ENCODE measurements around the gene PCDHGC4.

PCDHGC4 gene

GRCh38 chr5:141518618-141519015 lies 33.8 kb downstream of the PCDHGC4 start:
- H3K27me3 Mint-ChIP-seq (ENCODE audit: low read depth): peaks cover 3% of the 10 kb centered on the region
- H3K9me3 Mint-ChIP-seq: no peaks in the 10 kb centered on the region
- peaks cover 96% of the 10 kb centered on the region for H3K4me1 Mint-ChIP-seq
- H3K4me3 Mint-ChIP-seq: peak overlapping the region in 1 of 3 experiments; percentile 31
- TF ChIP-seq, protein P1, sequence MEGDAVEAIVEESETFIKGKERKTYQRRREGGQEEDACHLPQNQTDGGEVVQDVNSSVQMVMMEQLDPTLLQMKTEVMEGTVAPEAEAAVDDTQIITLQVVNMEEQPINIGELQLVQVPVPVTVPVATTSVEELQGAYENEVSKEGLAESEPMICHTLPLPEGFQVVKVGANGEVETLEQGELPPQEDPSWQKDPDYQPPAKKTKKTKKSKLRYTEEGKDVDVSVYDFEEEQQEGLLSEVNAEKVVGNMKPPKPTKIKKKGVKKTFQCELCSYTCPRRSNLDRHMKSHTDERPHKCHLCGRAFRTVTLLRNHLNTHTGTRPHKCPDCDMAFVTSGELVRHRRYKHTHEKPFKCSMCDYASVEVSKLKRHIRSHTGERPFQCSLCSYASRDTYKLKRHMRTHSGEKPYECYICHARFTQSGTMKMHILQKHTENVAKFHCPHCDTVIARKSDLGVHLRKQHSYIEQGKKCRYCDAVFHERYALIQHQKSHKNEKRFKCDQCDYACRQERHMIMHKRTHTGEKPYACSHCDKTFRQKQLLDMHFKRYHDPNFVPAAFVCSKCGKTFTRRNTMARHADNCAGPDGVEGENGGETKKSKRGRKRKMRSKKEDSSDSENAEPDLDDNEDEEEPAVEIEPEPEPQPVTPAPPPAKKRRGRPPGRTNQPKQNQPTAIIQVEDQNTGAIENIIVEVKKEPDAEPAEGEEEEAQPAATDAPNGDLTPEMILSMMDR (IDR thresholded peaks at IDR 0.05; ENCODE audit: unreplicated experiment in 3 of 3): no peak
- peaks cover 59% of the 10 kb centered on the region for H3K36me3 Mint-ChIP-seq (ENCODE audit: low read depth)
- peak overlapping the region in 1 of 3 experiments; percentile 83 for H3K27ac Mint-ChIP-seq

GRCh38 chr5:141519605-141520565 lies 35.1 kb downstream of the PCDHGC4 start:
- Mint-ChIP-seq H3K4me1 (peaks cover 96% of the 10 kb centered on the region), H3K36me3 (ENCODE audit: low read depth) (peaks cover 67% of the 10 kb centered on the region), H3K4me3 (no peak overlapping the region), H3K9me3 (no peaks in the 10 kb centered on the region), H3K27ac (peak overlapping the region in 1 of 3 experiments; percentile 83), H3K27me3 (ENCODE audit: low read depth) (no peaks in the 10 kb centered on the region)
- TF ChIP-seq, protein P1 (IDR thresholded peaks at IDR 0.05; ENCODE audit: unreplicated experiment in 3 of 3): no peak

DNA sequence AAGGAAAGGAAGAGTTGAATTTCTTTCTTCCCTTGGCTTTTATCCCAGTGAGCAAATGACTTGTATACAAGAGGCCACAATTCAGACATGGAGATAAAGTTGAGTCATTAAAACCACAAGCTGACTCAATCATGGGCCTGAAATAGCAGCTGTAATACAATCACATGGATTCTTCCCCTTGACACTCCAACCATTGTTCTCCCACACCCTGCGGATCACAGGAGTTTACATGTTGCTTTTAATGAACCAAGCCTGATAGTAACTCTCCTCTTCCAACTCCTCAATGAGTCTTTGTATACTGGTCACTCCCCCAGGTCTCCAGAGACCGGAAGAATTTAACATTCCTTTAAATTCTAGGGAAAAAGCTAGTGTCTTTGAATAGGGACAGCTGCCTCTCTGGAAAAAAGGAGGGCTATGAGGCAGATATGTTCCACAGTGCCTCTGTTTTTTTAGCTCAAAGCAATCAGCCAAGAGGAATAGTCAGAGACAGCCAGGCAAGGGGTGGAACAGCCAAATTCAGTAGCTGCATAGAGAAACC lies 36.5 kb downstream of the PCDHGC4 start:
- no peaks in the 10 kb centered on the region for H3K9me3 Mint-ChIP-seq
- peak overlapping the region in 2 of 3 experiments; percentile 17 to 18 for H3K4me3 Mint-ChIP-seq
- peaks cover 72% of the 10 kb centered on the region for H3K36me3 Mint-ChIP-seq (ENCODE audit: low read depth)
- H3K4me1 Mint-ChIP-seq: peaks cover 96% of the 10 kb centered on the region
- no peak overlapping the region for H3K27ac Mint-ChIP-seq
- H3K27me3 Mint-ChIP-seq (ENCODE audit: low read depth): no peaks in the 10 kb centered on the region
- TF ChIP-seq, protein P1 (IDR thresholded peaks at IDR 0.05; ENCODE audit: unreplicated experiment in 3 of 3): no peak

DNA sequence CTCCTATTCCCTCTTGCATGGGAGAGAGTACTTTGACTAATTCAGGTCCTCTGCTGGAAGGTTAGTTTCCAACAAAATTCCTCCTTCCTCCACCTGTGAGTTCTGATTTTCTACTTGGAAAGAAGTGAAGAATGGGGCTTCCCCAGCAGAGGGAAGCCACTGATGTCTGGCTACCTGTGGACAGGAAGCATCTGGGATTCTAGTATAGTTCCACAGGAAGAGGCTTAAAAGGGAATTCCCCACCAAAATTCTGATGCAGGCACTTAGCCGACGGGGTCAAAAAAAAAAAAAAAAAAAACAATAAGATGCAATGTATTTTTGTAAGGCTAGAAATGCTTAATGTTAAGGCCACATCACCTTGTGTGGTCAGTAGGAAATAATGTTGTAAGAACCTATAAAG lies 37.5 kb downstream of the PCDHGC4 start:
- TF ChIP-seq, protein P1 (IDR thresholded peaks at IDR 0.05; ENCODE audit: unreplicated experiment in 3 of 3): no peak
- Mint-ChIP-seq H3K27ac (no peak overlapping the region), H3K9me3 (no peaks in the 10 kb centered on the region), H3K27me3 (ENCODE audit: low read depth) (no peaks in the 10 kb centered on the region), H3K4me1 (peaks cover 92% of the 10 kb centered on the region), H3K36me3 (ENCODE audit: low read depth) (peaks cover 73% of the 10 kb centered on the region), H3K4me3 (peak overlapping the region in 2 of 3 experiments; percentile 39 to 65)

DNA sequence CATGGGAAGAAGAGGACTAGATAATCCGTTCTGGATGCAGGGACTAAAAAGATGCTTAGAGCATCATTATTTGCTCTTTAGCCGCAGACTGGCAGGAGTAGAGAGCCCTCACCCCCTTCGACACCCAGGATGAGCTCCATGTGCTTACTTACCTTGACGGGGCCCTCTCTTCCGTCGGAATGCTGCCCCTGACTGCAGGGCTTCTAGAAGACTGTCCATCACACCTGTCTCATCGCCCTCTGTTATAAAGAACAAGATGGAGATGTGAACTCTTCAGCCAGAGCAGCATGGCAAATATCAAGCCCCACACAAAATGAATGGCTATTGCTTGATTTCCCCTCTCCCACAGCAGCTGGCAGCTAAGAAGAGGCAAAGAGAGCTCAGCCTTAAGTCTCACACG lies 39.2 kb downstream of the PCDHGC4 start:
- TF ChIP-seq, protein P1 (IDR thresholded peaks at IDR 0.05; ENCODE audit: unreplicated experiment in 3 of 3): no peak
- Mint-ChIP-seq H3K36me3 (ENCODE audit: low read depth) (peaks cover 75% of the 10 kb centered on the region), H3K27ac (no peak overlapping the region)

More for the DNA sequence above, 39.2 kb downstream of the PCDHGC4 start:
- Mint-ChIP-seq H3K27me3 (ENCODE audit: low read depth) (no peaks in the 10 kb centered on the region), H3K4me3 (peak overlapping the region; percentile 45 to 81 (median 69)), H3K9me3 (no peaks in the 10 kb centered on the region), H3K4me1 (peaks cover 92% of the 10 kb centered on the region)

All from nephron (organoid).